ENCODE results near the gene FAM13A. TPM values are rescaled to one million over a fixed set of nuclear protein-coding genes. Genes with fewer than 3 reads are reported as not detected.

Gene FAM13A
- total and polyA plus RNA-seq, 2 of the 8 experiments (the other 6 are each of a cell fraction or from before 2014, with no cell fraction given), result 7.1 to 16.5 TPM

DNA sequence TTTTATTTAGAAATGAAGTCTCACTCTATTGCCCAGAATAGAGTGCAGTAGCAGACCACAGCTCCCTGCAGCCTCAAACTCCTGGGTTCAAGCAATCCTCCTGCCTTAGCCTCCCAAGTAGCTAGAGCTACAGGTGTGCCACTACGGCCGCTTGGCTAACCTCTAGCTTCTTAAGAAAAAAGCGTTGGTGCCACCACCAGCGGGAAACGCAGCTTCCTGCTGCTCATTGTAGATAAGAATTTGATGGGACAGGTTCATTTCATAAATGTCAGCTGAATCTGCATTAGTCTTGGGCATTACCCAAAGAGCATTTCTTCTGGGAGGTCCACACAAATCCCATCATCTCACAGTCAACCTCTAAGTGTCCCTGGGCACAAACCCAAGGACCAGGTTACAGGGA is 326.2 kb downstream of the FAM13A start (continued):
- TF ChIP-seq, protein P1, sequence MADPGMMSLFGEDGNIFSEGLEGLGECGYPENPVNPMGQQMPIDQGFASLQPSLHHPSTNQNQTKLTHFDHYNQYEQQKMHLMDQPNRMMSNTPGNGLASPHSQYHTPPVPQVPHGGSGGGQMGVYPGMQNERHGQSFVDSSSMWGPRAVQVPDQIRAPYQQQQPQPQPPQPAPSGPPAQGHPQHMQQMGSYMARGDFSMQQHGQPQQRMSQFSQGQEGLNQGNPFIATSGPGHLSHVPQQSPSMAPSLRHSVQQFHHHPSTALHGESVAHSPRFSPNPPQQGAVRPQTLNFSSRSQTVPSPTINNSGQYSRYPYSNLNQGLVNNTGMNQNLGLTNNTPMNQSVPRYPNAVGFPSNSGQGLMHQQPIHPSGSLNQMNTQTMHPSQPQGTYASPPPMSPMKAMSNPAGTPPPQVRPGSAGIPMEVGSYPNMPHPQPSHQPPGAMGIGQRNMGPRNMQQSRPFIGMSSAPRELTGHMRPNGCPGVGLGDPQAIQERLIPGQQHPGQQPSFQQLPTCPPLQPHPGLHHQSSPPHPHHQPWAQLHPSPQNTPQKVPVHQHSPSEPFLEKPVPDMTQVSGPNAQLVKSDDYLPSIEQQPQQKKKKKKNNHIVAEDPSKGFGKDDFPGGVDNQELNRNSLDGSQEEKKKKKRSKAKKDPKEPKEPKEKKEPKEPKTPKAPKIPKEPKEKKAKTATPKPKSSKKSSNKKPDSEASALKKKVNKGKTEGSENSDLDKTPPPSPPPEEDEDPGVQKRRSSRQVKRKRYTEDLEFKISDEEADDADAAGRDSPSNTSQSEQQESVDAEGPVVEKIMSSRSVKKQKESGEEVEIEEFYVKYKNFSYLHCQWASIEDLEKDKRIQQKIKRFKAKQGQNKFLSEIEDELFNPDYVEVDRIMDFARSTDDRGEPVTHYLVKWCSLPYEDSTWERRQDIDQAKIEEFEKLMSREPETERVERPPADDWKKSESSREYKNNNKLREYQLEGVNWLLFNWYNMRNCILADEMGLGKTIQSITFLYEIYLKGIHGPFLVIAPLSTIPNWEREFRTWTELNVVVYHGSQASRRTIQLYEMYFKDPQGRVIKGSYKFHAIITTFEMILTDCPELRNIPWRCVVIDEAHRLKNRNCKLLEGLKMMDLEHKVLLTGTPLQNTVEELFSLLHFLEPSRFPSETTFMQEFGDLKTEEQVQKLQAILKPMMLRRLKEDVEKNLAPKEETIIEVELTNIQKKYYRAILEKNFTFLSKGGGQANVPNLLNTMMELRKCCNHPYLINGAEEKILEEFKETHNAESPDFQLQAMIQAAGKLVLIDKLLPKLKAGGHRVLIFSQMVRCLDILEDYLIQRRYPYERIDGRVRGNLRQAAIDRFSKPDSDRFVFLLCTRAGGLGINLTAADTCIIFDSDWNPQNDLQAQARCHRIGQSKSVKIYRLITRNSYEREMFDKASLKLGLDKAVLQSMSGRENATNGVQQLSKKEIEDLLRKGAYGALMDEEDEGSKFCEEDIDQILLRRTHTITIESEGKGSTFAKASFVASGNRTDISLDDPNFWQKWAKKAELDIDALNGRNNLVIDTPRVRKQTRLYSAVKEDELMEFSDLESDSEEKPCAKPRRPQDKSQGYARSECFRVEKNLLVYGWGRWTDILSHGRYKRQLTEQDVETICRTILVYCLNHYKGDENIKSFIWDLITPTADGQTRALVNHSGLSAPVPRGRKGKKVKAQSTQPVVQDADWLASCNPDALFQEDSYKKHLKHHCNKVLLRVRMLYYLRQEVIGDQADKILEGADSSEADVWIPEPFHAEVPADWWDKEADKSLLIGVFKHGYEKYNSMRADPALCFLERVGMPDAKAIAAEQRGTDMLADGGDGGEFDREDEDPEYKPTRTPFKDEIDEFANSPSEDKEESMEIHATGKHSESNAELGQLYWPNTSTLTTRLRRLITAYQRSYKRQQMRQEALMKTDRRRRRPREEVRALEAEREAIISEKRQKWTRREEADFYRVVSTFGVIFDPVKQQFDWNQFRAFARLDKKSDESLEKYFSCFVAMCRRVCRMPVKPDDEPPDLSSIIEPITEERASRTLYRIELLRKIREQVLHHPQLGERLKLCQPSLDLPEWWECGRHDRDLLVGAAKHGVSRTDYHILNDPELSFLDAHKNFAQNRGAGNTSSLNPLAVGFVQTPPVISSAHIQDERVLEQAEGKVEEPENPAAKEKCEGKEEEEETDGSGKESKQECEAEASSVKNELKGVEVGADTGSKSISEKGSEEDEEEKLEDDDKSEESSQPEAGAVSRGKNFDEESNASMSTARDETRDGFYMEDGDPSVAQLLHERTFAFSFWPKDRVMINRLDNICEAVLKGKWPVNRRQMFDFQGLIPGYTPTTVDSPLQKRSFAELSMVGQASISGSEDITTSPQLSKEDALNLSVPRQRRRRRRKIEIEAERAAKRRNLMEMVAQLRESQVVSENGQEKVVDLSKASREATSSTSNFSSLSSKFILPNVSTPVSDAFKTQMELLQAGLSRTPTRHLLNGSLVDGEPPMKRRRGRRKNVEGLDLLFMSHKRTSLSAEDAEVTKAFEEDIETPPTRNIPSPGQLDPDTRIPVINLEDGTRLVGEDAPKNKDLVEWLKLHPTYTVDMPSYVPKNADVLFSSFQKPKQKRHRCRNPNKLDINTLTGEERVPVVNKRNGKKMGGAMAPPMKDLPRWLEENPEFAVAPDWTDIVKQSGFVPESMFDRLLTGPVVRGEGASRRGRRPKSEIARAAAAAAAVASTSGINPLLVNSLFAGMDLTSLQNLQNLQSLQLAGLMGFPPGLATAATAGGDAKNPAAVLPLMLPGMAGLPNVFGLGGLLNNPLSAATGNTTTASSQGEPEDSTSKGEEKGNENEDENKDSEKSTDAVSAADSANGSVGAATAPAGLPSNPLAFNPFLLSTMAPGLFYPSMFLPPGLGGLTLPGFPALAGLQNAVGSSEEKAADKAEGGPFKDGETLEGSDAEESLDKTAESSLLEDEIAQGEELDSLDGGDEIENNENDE (IDR thresholded peaks at IDR 0.05; ENCODE audit: insufficient replicate concordance, low read length), result no peak
- TF ChIP-seq TAF1 (IDR thresholded peaks at IDR 0.05; ENCODE audit: low read depth, low read length), result no peak
- TF ChIP-seq RBBP5 (IDR thresholded peaks at IDR 0.05; ENCODE audit: borderline replicate concordance, low read depth, low read length), result no peak
- TF ChIP-seq RFX5 (IDR thresholded peaks at IDR 0.05; ENCODE audit: borderline replicate concordance, low read depth, low read length), result no peak
- no peak for TF ChIP-seq SAP30 (IDR thresholded peaks at IDR 0.05; ENCODE audit: insufficient read depth, insufficient replicate concordance, low read length)
- no peak for TF ChIP-seq MAFK (IDR thresholded peaks at IDR 0.05; ENCODE audit: low read depth, low read length)

Measured in H1 (cell line).